ENCODE data around the gene ANAPC13. TPM values are rescaled to one million over a fixed set of nuclear protein-coding genes. Genes with fewer than 3 reads are reported as not detected.

ANAPC13 gene
- total and polyA plus RNA-seq, 2 of the 4 experiments (the other 2 are of a cell fraction) = 43.4 to 62.9 TPM

DNA sequence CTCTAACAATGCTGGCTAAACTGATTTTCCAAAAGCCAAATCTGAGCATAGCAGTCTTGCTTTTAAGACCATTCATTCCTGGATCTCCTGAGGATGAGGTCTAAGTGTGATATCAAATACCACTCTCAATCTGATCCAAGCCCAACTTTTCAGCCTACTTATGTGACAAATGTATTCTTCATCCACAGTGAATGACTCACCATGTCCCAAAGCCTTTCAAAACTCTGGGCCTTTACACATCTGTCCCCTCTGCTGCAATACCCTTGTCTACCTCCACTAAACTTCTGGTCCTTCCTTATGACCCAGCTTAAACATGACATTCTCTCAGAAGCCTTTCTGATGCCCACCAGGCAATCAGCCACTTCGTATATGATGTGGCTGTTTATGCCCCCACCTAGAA lies 4.6 kb downstream of the ANAPC13 start:
- no peaks in the 10 kb centered on the region for H3K27me3 ChIP-seq (ENCODE audit: control insufficient read depth, insufficient read depth, low read length)
- H3K9ac ChIP-seq (ENCODE audit: low read depth, low read length) = no peak overlapping the region
- peak overlapping the region; percentile 33; the same call in 2 of the 3 replicates for H2BK15ac ChIP-seq (ENCODE audit: low read depth, low read length)
- H4K5ac ChIP-seq (ENCODE audit: low read depth, low read length) = no peak overlapping the region; the same call in 1 of the 2 replicates
- peak overlapping the region; percentile 48 for H4K91ac ChIP-seq (ENCODE audit: insufficient read depth, low read depth, low read length)
- intact Hi-C loops (cut with micrococcal nuclease) (loop anchor here (10.0 kb wide), 1 partner anchor 546 kb away; no protein-coding TSS in a partner anchor), in situ Hi-C loops (cut with MboI; ENCODE audit: low sequenced_read_pairs) (loop anchor here (5.0 to 25.0 kb wide), 4 partner anchors 174 to 669 kb away; partner anchors contain the start of gene SRPRB), dilution Hi-C loops (cut with HindIII; ENCODE audit: low sequenced_read_pairs, unreplicated experiment) (no loop called here)
- H3K9me3 ChIP-seq (ENCODE audit: control insufficient read depth, insufficient read depth, low read length) = no peaks in the 10 kb centered on the region
- peak overlapping the region; percentile 11 for H3K23ac ChIP-seq (ENCODE audit: low read depth, low read length)
- H3K4ac ChIP-seq (ENCODE audit: low read depth, low read length) = peak overlapping the region; percentile 55
- no peak overlapping the region for H2AK9ac ChIP-seq (replicated peaks; ENCODE audit: low read depth, low read length, poor library complexity)
- peak overlapping the region; percentile 54; the same call in 1 of the 2 replicates for H3K18ac ChIP-seq (ENCODE audit: low read depth, low read length)
- H3K4me1 ChIP-seq (ENCODE audit: control insufficient read depth, insufficient read depth, low read length) = peaks cover 30% of the 10 kb centered on the region
- no peaks in the 10 kb centered on the region for H4K20me1 ChIP-seq (ENCODE audit: insufficient read depth, low read length)
- H2BK120ac ChIP-seq (ENCODE audit: low read depth, low read length) = peak overlapping the region; percentile 75
- no peak overlapping the region for H3K56ac ChIP-seq (ENCODE audit: extremely low read depth, insufficient read depth, low read length)
- peak overlapping the region; percentile 77 for H3K14ac ChIP-seq (replicated peaks; ENCODE audit: low read depth, low read length)
- DNase-seq (peak; percentile 59), ATAC-seq (ENCODE audit: low read depth) (no peak)
- peaks cover 46 to 66% of the 10 kb centered on the region in 2 experiments for H3K79me1 ChIP-seq (ENCODE audit: low read depth in 1 of 2, low read length in 2 of 2)
- H2BK20ac ChIP-seq (ENCODE audit: low read depth, low read length) = peak overlapping the region; percentile 73; the same call in 1 of the 2 replicates
- peaks cover 19% of the 10 kb centered on the region for H3K36me3 ChIP-seq (ENCODE audit: control insufficient read depth, insufficient read depth, low read length)
- peak overlapping the region; percentile 99 for H2BK5ac ChIP-seq (ENCODE audit: low read depth, low read length, poor library complexity, severe bottlenecking)
- no peak overlapping the region for H3K4me3 ChIP-seq (ENCODE audit: insufficient read depth, low read depth, low read length)
- H3K27ac ChIP-seq (ENCODE audit: insufficient read depth, low read length) = peak overlapping the region; percentile 48
- TF ChIP-seq FOS (IDR thresholded peaks at IDR 0.05; ENCODE audit: low read depth, low read length) (peak; percentile 60), RAD21 (IDR thresholded peaks at IDR 0.05; ENCODE audit: low read length) (no peak), CEBPB (IDR thresholded peaks at IDR 0.05; ENCODE audit: low read depth, low read length) (peak; percentile 92), MAZ (IDR thresholded peaks at IDR 0.05; ENCODE audit: borderline replicate concordance, low read depth, low read length) (no peak)
- ChIA-PET POLR2A (ENCODE audit: unreplicated experiment) (interaction anchor here (1.4 kb wide), 1 partner anchor 116 kb away, joined by 3 read pairs; no protein-coding TSS in a partner anchor), CTCF (interaction anchor here (1.3 kb wide), 1 partner anchor 173 kb away, joined by 4 read pairs; no protein-coding TSS in a partner anchor)
- H3K4me2 ChIP-seq (ENCODE audit: low read depth, low read length) = no peak overlapping the region; the same call in 1 of the 2 replicates
- no CpG with 5 or more reads among the region's 1 CpG for WGBS, 2 experiments (ENCODE audit: extremely low coverage in 2 of 2, insufficient read length in 1 of 2)
- H3K9me1 ChIP-seq (ENCODE audit: insufficient read depth, low read length) = peaks cover 36% of the 10 kb centered on the region
- no TSS peak for BruUV-seq (replicated peaks)
- no peak overlapping the region for H2AFZ ChIP-seq (replicated peaks; ENCODE audit: low read length, poor library complexity)
- peak overlapping the region; percentile 89 for H2AK5ac ChIP-seq (ENCODE audit: low read depth, low read length)
- H4K8ac ChIP-seq (ENCODE audit: low read depth in 2 of 2, low read length in 2 of 2) = peak overlapping the region; percentile 15 to 52; a peak in 1 of 4 replicates

All from IMR-90 (cell line).